GM21381 (cell line): ENCODE data around the gene CAMTA1.

ENCODE experiments used
- ATAC-seq: cut with Tn5 transposase; IDR thresholded peaks from one replicate; pipeline ENCODE4 v1.9.1; 2021; ENCODE audit warnings: mild to moderate bottlenecking, moderate library complexity; ENCODE audit not compliant: unreplicated experiment

CAMTA1 gene

GRCh38 chr1:7630378-7630777 lies 845.1 kb downstream of the CAMTA1 start:
- ATAC-seq, result no peak

- no peak for ATAC-seq
Measured at GRCh38 chr1:7632176-7632575, 846.9 kb downstream of the CAMTA1 start.

GRCh38 chr1:7632681-7633080 lies 847.4 kb downstream of the CAMTA1 start:
- no peak for ATAC-seq

- no peak for ATAC-seq
Measured at GRCh38 chr1:7633506-7634245, 848.4 kb downstream of the CAMTA1 start.

GRCh38 chr1:7634546-7635240 lies 849.4 kb downstream of the CAMTA1 start:
- ATAC-seq, result no peak

- no peak for ATAC-seq
Measured at GRCh38 chr1:7636795-7637526, 851.7 kb downstream of the CAMTA1 start.

GRCh38 chr1:7638078-7638477 lies 852.8 kb downstream of the CAMTA1 start:
- no peak for ATAC-seq

- no peak for ATAC-seq
Measured at GRCh38 chr1:7639435-7640131, 854.3 kb downstream of the CAMTA1 start.

- no peak for ATAC-seq
Measured at GRCh38 chr1:7640350-7640749, 855.1 kb downstream of the CAMTA1 start.

GRCh38 chr1:7640920-7641585 lies 855.8 kb downstream of the CAMTA1 start:
- no peak for ATAC-seq

- ATAC-seq, result no peak
Measured at GRCh38 chr1:7641587-7642417, 856.5 kb downstream of the CAMTA1 start.

- no peak for ATAC-seq
Measured at GRCh38 chr1:7642418-7642704, 857.1 kb downstream of the CAMTA1 start.

GRCh38 chr1:7642781-7643529 lies 857.7 kb downstream of the CAMTA1 start:
- ATAC-seq, result no peak

- ATAC-seq, result no peak
Measured at GRCh38 chr1:7643530-7643929, 858.3 kb downstream of the CAMTA1 start.

- no peak for ATAC-seq
Measured at GRCh38 chr1:7644086-7644485, 858.8 kb downstream of the CAMTA1 start.

- ATAC-seq, result no peak
Measured at GRCh38 chr1:7644961-7645750, 859.9 kb downstream of the CAMTA1 start.

GRCh38 chr1:7645751-7646048 lies 860.4 kb downstream of the CAMTA1 start:
- ATAC-seq, result no peak

GRCh38 chr1:7646164-7646563 lies 860.9 kb downstream of the CAMTA1 start:
- no peak for ATAC-seq
